CD4-positive, alpha-beta T cell treated with Interleukin-4 for 1 hour (primary cell): ENCODE results near the gene TPM1.
"Not testable (repeated sequence)": the region's sequence is repeated elsewhere in the genome, so short reads cannot be mapped to it uniquely, and the experiment has no call there.

Experiments used
- DNase-seq, 2 donors: peaks; one replicate each; pipeline ENCODE4 v3.0.0-alpha.2; 2020 to 2022

TPM1 gene

DNA sequence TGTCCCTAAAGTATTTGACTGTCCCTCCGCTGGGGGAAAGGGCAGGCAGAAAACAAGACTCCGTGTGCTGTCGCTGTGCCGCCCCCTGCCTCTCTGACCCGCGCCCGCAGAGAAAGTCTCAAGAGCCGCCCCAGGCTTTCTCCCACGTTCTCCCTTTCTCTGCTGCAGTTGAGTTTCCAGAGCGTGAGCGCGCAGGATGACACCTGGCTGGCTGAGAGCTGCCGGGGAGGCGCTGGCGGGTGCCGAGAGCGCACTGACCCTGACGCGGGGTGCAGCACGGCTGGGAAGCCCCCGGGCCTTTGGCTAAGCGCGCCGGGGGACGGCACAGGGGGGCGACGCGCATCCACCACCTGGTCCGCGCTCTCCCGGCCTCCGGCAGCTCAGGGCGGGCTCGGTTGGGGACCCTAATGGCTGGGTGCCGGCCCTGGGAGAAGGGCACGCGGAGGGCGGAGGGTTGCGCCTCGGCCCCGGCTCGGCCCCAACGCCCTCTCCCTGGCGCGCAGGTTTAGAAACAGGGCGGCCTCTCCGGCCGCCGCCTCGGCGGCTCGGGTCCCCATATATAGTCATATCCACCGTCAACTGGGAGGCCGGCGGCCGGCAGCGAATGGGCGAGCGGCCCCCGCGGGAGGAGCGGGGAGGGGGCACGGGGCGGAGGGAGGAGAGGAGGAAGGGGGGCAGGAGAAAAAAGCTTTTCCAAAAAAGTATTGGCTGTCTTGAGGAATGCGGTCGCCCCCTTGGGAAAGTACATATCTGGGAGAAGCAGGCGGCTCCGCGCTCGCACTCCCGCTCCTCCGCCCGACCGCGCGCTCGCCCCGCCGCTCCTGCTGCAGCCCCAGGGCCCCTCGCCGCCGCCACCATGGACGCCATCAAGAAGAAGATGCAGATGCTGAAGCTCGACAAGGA lies at the start of gene TPM1:
TPM1 (plus strand) TSS at position 774 of the 903 bp plus-strand sequence; CDS start at position 857, 83 bp downstream.
- DNase-seq: no peak

DNA sequence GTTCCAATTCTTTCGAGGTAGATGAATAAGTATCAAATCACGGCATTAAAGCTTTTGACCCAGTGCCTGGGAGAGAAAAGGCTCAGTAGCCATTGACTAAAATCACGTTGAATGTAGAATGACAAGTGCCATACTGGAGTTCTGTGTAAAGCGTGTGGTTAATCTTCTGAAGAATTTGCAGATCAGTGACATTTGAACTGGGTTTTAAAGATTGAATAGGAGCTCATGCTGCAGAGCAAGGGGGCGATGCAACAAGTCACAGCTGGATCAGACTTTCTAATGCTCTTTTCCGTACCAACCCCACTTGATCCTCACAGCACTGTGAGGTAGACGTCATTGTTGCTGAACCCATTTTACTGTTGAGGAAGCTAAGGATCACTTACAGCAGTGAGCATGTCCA lies 49.5 kb upstream of the TPM1 start:
- DNase-seq: no peak

DNA sequence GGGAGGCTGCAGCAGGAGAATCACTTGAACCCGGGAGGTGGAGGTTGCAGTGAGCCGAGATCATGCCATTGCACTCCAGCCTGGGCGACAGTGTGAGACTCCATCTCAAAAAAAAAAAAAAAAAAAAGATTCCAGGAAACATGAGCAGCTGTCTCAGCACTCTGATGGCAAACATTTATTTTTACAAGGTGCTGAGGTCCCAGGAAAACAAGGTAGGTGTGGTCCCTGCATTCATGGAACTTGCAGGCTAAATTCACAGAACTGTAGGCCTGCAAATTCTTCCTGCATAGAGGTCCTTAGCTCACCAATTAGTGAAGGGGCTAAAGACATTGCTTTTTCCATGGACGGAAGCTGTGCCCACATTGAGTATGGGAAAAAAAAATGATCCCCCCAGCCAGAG lies 48.9 kb upstream of the TPM1 start:
- DNase-seq: not testable (repeated sequence)

DNA sequence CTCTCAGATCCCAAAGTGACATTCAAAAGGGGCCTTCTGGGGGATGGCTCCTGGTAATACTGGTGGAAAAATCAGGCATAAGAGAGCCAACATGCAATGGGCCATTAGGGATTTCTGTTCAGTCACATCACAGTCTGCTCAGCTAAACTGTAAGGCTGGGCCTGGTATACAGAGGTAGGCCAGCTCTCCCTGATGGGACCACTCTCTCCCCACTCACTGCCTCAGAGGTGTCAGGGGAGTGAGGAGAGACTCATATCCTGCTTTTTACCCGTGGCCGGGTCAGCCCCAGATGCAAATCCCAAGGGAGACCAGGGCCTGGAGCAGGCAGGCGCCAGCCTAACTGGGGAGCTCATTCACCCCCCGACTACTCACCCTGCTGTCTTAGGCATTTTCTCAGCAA lies 48.1 kb upstream of the TPM1 start:
- DNase-seq: no peak

DNA sequence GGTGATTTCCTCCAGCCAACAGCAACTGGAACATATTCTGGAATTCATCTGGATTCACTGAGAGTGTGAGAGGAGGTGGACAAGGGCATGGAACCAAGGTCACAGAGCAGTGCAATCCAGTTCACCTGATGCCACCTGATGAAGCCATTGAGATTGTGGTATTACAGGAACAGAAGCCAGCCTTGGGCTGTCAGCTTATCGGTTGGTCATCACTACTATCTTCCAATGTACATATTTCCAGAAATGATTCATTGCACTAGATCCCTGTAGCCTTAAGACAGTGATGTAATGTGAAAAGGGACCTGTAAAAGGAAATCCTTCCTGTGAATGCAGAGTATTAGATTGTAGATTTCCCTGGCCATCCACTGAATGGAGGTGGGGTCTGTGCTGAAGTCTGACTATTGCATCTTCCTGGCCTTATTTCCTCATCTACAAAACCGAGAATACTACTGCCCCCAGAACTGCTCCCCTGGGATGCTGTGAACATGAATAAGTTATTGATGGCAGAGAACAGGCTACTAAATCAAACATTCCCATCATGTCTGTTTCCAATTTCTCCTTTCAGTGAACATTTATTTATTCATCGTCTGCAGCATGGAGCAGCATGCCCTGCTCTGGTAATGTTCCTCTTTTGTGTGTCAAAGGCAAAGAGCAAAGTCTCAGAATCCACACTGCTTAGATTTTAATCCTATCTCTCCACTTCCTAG lies 47.4 kb upstream of the TPM1 start:
- DNase-seq: no peak

DNA sequence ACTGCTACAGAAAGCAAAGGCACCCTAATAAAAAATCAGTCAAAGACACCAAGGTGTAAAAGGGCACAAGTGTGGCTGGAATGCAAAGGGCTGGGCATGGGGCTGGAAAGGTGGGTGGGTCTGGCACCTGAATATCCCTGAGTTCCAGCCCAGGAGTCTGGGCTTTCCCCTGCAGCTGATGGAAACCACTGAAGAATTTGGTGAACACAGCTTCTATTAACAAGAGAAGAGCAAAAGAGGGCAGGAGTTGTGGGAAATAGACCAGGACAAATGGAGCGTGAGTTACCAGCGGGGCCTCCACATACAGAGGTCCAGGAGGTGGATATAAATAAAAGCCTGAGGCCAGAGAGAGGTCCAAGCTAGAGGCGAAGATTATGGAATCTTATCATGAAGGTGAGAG lies 45.1 kb upstream of the TPM1 start:
- DNase-seq: no peak

DNA sequence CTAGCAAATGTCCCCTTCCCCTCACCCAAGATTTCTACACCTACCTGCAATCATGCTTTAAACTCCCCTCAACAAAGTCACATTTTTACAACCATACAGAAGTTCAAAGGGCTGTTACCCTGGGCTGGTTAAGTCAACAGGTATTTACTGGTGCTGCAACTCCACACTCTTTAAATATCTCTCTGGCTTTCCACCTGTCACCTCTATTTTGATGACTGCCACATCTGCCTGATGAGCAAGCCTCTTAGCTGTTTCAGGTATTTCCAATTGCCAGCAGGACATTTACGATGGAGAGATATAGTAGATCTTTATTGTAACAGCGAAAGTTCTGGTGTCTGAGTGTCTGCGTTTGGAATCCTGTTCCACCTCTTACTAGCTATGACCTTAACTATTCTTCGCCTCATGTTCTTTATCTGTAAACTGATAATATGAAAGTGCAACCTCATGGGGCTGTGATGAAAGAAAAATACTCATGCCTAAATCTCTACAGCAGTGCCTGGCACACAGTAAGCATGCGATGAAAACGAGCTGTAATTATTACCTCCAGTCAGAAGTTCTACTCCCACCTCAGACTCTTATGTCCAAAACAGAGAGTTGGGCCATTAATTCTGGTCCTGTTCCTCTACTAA lies 44.2 kb upstream of the TPM1 start:
- no peak for DNase-seq

DNA sequence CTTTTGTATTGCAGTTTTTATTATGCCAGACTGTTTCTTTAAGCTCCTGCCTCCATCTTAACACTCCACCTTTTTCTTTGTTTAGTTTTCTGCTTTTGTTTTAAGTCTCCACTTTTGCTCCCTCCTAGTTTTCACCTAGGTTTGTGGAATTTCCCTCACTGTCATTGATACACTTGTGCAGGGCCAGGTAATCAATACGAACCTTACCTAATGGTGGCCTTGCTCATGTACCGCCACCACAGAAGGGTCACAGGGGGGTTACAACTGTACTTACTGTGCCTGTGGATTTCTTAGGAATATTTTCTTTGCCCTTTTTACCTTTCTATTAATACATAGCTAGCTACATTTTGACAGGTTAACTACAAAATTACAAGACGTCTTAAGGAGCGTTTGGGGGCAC lies 43.4 kb upstream of the TPM1 start:
- no peak for DNase-seq

DNA sequence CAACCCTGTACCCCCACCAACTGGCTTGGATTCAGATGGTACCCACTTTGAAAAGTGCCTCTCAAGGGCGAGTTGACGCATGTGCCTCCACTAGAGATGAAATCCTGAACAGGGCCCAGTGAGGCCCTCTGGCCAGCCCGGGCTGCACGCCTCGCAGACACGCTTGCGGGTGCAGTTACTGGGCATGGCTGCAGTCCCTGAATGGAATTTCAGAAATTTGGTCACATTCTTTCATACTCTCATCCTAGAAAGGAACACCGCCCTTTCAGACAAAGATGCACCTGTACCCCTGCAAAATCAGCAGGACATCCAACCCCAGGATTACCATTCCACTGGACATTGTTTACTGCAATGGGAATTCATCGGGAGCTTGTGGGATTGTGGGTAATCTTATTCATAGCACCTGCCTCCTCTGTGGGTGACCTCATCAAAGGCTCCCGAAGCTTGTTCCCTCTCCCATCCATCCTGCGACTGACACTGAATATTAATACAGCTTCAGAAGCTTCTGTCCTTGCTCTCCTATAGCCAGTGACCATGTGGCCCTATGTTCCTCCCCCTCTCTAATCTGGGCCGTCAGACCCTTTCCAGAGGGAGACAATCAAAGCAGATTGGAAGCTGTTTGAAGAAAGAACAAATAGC lies 42.5 kb upstream of the TPM1 start:
- no peak for DNase-seq

DNA sequence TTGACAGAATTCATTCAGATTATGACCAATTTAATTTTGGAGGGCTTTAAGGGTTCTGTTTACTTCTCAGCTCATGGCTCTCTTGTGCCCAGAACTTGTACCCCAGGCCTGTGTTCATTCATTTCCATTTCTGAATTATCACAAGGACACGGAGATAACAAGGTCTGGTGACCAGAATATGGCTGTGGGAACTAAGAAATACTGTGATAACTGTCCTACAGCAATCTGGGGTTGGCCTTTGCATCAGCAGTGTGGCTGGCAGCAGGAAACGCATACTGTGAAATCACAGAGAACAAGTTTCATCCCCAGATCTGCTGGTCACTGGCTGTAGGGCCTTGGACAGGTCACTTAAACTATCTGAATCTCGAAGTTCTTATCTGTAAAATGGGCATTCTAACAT lies 41.8 kb upstream of the TPM1 start:
- no peak for DNase-seq

DNA sequence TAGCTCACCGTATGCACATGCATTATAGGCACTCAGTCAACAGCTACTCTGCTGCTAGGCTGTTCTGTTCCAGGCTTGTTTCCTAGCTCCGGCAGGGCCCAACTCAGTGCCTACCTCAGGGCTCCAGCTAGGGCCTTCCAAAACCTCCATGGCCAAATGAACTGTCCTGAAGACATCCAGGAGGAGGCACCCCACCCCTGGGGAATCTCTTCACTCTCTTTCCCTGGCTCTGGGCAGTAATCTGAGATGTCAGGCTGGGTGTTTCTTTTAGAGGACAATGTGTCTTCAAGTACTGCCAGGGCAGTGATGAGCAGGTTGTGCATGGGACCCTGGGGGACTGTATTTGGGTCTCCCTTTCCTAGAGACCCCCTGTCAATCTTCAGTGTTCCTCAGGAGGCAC lies 38.3 kb upstream of the TPM1 start:
- DNase-seq: no peak

DNA sequence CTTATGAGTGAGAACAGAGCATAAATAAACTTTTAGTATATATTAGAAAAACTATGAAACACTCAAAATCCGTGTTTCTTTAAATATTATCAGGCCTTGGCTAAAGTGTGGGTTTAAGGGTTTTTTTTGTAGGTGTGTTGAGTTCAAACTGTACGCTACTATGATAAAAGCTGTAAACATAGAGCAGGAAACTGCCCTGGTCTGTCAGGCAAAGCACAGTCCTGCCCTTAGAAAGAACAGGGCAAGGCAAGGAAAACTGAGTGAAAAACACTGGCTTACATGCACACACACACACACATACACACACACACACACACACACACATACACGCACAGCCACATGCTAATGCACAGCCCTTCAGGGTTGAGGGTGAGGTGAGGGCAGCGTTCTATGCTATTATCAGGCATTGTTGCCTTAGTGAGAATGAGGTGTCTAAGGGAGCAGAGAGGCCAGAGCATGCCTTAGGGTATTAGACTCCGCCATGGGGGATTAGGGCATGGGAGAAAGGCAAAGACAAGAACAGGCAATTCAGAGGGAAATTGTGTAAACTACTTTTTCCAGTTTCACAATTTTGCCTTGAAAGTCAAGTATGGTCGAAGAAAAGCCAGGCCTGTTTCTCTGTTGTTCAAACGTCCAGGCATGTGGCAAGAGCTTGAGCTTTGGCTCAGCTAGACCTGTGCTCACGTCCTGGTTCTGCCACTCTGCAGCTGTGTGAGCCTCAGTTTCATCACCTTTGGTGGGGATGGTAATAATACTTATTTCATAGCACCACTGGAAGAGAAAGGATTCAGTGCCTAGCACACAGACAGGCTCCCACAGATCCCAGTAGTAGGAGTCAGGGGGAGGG lies 36.3 kb upstream of the TPM1 start:
- no peak for DNase-seq

DNA sequence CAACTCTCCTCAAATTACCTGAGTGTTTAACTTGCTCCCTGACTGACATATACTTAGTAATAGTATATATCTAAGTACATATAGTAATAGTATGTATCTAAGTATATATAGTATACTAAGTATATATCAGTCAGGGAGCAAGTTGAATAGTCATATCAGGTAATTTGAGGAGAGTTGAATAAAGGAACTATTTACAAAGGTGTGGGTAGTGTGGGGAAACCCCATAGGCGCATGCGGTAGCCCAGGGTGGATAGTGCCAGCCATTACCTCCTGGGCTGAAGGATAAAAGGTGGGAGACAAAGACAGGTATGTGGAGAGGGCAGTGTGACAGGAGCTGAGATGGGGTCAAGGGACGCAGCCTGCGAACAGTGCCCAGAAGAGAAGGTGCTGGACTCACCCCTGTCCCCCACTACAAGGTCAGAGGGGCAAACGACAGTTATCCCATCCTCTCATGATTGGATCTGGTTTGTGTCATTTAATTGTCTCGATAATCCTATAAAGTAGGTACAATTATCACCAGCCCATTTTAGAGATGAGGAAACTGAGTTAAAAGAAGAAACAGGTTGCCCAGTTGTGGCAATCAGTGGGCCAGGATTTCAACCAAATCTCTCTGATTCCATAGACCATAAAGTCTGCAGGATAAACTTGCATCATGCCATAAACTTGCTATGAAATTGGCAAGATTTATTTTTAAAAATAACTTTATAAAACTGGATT lies 34.1 kb upstream of the TPM1 start:
- DNase-seq: no peak

DNA sequence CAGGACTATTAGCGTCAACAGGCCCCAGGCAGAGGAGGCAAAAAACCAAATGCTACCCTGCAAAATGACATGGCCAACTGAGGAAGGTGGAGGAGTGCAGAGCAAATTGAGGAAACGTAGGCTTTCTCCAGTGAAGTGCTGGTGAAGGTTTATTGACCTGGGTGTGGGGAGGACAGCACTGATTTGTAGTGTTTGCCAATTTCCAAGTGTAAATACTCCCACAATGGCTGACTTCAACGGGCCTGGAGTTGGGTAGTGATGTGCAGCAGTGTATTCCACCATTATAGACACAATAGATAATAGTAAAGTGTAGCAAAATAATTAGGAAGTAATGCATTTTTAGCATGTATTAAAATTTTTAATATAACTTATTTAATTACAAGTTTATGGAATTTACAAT lies 32.2 kb upstream of the TPM1 start:
- DNase-seq: no peak

DNA sequence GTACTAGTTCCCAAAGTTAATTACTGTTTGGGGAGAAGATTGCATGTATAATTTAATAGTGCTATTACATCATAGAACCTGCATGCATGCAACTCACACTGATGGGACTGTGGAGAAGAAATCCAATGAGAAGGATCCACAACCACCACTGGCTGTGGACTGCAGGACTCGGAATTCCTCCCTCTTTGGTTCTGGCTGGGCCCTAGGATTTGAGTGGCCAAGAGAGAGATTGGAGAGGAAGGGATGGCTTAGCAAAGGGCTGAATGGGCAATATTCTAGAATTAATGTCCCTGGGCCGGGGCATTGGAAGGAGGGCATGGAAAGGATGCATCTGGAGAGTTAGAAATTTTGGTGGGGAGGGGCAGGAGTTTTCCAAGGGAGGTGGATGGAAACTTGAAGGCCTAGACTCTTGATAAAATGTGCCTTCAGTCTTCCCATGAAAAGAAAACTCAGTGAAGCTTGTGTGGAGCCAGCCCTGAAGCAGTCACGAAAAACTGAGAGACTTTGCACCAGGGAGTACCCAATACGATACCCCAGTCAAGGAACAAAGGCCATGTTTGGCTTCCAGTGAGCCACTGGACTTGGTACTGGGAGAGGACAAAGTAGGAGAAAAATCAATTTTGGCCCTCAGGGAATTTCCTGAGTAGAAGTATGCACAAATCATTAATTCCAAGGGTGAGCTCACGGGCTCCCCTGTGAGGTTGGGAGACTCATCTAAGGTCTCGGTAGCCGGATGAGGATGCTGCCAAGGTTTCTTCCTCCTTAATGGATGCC lies 31.4 kb upstream of the TPM1 start:
- DNase-seq: no peak

DNA sequence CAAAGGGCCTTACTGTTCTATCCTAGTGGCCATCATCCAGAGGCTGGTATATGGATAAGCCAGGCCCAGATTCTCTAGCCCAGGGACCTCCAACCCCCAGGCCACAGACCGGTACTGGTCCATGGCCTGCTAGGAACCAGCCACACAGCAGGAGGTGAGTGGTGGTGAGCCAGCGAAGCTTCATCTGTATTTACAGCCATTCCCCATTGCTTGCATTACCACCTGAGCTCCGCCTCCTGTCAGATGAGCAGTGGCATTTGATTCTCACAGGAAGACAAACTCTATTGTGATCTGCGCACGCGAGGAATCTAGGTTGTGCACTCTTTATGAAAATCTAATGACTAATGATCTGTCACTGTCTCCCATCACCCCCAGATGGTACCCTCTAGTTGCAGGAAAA lies 30.1 kb upstream of the TPM1 start:
- no peak for DNase-seq

DNA sequence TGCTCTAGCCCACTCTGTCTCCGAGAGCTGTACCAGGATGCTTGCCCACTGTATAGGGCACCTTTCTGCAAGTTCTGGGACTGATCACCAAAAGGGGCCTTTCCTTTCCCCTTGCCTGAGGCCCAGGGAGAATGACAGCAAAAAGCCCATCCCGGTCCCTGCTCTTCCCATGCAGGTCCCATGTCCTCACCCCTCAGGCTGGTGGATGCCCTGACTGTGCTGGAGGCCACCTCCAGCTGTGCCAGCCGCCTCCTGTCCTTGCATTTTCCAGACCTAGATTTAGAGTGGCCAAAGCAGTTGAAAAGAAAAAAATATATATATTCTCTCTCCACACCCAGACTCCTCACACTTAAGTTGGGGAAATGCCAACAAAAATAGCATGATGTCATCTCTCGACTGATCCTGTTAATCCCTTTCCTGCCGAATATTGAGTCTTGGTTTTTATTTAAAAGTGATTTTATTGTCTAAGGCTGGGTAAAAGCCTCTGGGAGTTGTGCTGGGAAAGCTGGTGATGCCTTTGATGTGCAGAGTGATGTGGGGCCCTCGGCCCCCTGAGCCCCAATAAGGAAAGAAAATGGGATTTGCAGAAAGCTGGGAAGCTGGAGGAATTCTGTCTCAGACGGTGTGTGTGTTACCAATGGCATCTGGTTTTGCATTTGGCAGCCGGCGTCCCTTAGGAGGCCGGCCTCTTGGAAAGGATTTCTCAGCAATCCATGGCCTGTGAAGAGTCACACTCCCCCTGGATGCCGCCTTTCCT lies 29.3 kb upstream of the TPM1 start:
- DNase-seq: no peak

DNA sequence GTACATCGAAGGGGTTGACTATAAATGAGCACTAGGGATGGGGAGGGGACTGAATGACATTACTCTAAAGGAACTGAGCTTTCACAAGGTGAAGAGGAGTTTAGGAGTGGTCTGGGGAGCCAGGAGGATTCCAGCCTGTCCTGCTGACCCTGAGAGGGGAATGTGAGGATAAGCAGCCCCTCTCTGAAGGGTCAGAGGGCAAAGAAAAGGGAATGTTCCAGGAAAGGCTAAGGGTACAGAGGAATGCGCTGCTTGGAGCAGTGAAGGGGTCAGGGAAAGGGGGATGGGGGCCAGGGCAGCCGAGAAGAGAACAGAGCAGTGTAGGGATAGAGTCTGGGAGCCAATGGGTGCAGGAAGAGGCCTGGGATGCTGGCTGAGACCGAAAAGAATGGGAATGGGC lies 28.0 kb upstream of the TPM1 start:
- no peak for DNase-seq

DNA sequence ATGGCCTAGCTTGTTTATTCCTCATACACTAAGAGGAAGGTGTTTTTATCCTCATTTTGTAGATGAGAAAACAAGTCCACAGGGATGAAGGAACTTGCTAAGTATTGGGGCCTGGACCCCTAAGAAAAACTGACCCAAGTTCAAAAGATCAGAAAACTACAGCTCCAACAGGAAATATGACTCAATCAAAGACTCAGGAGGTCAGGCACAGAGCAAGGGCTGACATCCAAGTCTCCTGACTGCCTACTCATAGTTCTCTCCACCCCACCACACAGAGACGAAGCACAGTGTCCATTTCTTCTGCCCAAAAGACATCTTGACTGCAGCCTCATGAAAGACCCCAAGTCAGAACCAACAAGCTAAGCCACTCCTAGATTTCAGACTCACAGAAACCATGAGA lies 26.9 kb upstream of the TPM1 start:
- DNase-seq: no peak

DNA sequence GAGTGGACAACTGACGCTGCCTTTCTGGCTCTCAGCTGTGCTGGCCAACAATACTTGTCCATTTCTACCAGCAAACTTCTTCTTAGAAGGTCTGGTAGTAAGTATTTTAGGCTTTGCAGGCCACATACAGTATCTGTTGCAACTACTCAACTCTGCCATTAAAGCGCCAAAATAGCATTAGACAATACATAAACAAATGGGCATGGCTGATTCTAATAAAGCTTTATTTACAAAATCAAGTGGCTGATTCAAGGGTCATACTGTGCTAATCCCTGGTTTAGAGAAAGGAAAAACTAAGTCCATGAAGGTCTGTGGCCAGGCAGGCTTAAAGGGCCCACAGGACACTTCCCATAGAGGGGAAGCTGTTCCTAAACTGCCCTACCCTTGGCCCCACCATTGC lies 26.3 kb upstream of the TPM1 start:
- DNase-seq: no peak
